Fibroblast of gingiva (primary cell): ENCODE results near the gene CAB39.

ENCODE experiments used
- DNase-seq: peaks from one replicate; pipeline ENCODE4 v3.0.0-alpha.2; 2011; ENCODE audit warnings: low read depth

The CAB39 gene

GRCh38 chr2:230821261-230821990, 108.8 kb downstream of the CAB39 start:
- no peak for DNase-seq

DNA sequence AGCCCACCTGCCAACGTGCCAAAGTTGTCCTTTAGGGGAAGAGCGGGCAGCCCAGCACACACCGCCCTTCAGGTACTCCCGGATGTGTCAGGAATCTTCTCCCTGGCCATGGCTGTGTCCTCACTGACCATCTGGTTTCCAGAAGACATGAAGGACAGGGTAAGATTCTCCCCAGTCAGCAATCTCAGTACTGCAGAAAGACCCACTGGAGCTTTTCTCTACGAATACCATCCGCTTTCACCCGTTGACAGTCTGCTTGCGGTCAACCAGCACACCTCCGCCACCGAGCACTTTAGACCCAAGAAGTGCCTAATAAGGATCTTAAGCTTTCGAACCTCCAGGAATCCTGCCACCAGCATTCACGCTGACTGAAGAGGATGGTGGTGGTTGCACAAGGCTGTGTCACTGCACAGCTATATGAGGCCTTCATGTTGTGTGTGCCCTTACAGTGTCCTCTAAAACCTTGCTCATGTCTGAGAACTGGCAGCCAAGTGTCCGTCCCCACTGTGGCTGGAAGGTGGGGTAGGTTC, 109.4 kb downstream of the CAB39 start:
- DNase-seq = no peak

DNA sequence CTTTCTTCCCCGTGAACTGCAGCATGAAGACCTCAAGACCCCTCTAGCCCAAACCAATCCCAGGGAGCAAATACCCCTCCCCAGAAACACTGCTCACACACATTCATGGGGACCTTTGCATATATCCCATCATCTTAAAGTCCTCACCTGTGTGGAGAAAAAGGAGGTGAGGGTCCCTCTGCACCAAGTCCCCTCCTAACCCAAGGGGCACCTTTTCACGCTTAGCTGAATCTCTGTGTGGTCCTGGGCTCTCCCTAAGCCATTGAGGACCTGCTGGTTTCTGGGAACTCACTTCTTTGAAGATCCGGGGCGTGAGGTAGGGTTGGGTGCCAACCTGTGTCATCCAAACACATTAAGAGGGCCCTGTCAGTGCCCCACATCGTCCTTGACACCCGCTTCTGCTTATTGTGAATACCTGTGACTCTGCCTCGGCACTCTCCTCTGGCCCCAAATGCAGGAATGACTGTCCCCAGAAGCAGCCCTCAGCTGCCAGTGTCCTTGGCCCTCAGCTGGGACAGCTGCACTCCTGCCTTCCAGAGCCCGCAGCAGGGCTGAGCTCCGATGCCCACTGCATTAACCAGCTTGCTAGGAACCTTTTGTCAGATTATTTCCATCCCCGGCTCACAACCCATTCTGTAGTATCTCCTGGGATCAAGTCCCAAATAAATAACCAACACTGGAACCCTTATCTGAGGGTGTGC, 110.8 kb downstream of the CAB39 start:
- DNase-seq = no peak

GRCh38 chr2:230824406-230824978, 111.8 kb downstream of the CAB39 start:
- DNase-seq = peak; percentile 68

DNA sequence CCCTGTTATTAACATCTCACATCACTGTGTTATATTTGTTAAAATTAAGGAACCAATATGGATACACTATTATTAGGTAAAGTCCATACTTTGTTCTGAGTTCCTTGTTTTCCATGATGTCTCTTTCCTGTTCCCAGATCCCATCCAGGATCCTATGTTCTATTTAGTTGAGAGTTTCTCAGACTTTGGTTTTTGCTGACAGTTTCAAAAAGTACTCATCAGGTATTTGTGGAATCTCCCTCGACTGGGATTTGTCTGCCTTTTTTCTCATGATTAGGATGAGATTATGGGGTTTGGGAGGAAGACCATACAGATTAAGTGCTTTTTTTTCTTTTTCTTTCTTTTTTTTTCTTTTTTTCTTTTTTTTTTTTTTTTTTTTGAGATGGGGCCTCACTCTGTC, 112.7 kb downstream of the CAB39 start:
- DNase-seq = no peak

DNA sequence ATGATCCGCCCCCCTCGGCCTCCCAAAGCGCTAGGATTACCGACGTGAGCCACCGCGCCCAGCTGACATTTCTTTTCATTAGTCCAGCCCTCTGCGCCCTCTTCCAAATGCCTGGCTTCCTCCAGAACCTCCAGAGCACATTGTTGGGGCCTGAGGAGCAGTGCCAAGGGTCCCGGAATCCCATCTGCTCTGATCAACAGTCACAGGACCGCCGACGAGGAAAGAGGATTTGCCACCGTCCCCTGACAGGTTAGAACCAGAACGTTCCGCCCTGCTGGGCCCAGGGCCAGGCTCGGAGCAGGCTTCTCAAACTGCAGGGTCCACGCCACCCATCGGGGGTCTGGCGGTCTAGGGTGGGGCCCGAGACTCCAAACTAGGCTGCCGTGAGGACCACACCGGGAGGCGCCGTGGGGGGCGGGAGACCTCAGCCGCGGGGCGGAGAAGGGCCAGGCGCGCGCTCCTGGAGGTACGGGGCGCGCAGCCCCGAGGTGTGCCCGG, 115.2 kb downstream of the CAB39 start:
- no peak for DNase-seq

- no peak for DNase-seq
These were observed 115.8 kb downstream of the CAB39 start for GRCh38 chr2:230828272-230828961.

GRCh38 chr2:230829293-230829692, 116.7 kb downstream of the CAB39 start:
- no peak for DNase-seq

- DNase-seq = no peak
These were observed 117.3 kb downstream of the CAB39 start for GRCh38 chr2:230829959-230830358.

GRCh38 chr2:230830428-230830827, 117.8 kb downstream of the CAB39 start:
- no peak for DNase-seq

DNA sequence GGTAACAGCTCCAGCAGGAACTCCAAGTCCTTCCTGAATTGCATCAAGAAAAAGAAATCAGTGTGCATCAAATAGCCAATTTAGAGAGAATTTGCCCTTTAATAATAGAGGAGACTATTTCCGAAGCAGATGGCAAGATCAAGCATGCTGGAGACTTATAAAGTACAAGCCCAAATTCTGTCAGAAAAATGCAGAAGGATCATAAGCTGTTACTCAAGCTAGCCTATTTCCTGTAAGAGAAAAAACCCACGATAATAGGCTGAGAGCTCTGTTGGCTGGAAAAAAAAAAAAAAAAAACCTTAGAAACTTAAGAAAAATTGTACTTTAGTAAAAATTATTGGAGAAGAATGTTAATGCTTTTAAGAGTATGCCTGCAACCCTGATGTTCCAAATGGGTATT, 127.7 kb downstream of the CAB39 start:
- DNase-seq = no peak

- DNase-seq = no peak
These were observed 129.8 kb downstream of the CAB39 start for GRCh38 chr2:230842473-230842872.

DNA sequence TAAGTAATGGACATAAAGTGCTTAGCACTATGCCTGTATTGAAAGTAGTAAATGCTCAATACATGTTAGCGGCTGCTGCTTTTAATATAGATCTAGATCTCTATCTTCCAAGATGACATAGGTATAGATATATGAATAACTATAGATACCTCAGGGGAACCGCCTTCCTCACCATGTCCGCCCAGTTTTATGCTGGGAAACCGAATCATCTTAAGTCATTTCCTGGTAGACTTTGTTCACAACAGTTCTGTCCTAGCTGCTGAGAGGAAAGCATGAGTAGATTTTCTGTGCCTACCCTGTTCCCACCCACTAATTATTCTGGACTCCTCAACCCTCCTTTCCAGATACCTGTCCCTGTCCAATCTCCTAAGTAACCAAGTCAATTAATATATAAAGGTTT, 130.5 kb downstream of the CAB39 start:
- no peak for DNase-seq

- DNase-seq = no peak
These were observed 133.7 kb downstream of the CAB39 start for GRCh38 chr2:230846360-230846759.

- peak; percentile 63 for DNase-seq
These were observed 135.3 kb downstream of the CAB39 start for GRCh38 chr2:230847883-230848388.

DNA sequence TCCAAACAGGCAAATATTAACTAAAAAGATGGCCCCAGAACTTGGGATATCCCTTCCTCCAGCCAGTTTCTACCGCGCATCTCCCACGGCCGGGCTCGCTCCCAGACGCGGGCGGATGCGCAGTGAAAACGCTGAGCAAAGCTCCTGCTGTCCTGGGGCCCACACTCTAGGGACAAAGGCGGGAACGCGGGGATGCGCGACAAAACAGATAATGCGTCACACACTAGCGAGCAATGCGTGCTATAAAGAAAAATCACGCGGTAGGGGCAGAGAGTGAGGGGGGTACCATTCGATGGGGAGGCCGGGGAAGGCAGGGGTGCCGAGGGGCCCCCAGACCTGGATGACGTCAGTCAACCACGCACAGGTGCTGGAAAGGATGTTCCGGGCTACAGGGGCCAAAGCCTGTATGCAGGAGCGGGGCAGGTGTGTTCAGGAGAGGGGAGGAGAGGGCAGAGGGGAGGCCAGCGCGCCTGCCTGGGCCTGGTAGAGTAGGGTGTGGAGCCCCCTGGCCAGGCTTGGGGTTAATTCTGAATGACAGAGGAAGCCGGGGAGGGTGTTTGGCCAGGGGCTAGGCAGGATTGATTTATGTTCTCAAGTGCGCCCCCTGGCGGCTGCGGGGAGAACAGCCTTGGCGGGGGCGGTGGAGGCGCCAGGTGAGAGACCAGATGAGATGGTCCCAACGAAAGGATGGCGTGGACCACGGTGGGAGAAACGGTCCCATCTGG, 137.2 kb downstream of the CAB39 start:
- DNase-seq = no peak

DNA sequence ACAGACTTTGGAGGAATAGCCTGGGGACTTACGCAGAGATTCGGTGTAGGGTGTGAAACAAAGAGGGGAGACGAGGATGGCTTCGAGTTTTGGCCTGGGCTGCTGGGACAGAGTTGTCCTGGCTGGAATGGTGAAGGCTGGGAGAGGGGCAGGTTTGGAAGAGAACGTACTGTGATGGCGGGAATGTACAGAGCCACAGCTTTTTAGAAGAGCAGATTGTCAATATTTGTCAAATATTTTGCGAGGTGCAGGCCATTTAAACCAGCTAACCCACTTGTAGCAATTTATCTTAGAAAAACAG, 137.7 kb downstream of the CAB39 start:
- DNase-seq = no peak

GRCh38 chr2:230852113-230852512, 139.5 kb downstream of the CAB39 start:
- no peak for DNase-seq

- DNase-seq = no peak
These were observed 149.1 kb downstream of the CAB39 start for GRCh38 chr2:230861552-230862255.

- no peak for DNase-seq
These were observed 149.7 kb downstream of the CAB39 start for GRCh38 chr2:230862292-230862691.

- no peak for DNase-seq
These were observed 150.4 kb downstream of the CAB39 start for GRCh38 chr2:230863031-230863430.
